NCI-H1417 (cell line): ENCODE data around the gene PRR22.

Experiments used
- DNase-seq, 3 experiments: peaks; one replicate each; lab custom pipeline; 2025; lab: John Stamatoyannopoulos, UW

PRR22 gene

GRCh38 chr19:5814123-5814851, 29.7 kb upstream of the PRR22 start:
- no peak for DNase-seq

- DNase-seq: no peak
Measured at GRCh38 chr19:5811117-5811516, 26.6 kb upstream of the PRR22 start.

- no peak for DNase-seq
Measured at GRCh38 chr19:5809469-5809868, 24.9 kb upstream of the PRR22 start.

GRCh38 chr19:5809053-5809452, 24.5 kb upstream of the PRR22 start:
- DNase-seq: no peak

DNA sequence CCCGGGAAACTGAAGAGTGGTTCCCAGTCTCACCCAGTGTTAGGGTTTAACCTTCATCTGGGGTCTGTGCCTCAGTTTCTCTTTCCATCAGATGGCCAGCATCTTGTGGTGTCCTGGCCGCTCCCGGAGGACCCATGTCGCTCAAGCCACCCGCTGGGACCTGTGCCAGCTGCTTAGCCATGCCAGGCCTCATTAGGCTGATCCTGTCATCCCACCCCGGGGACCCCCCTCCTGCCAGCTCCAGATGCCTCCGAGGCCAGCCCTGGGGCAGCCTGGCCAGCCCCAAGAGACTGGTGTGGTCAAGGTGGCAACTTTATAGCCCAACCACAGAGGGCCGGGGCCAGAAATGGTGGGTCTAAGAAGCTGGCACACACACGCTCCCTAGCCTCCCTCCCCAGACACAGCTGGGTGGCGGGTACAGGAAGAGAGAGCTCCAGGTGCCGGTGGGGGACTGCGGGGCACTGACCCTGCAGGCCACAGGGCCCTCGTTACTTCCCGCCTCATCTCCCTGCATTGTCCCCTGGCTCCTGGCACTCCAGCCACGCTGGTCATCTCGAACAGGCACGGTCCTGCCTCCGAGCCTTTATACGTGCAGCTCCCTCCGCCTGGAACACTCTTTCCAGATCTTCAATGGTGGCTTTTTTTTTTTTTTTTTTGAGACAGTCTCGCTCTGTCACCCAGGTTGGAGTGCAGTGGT, 23.7 kb upstream of the PRR22 start:
- no peak for DNase-seq

DNA sequence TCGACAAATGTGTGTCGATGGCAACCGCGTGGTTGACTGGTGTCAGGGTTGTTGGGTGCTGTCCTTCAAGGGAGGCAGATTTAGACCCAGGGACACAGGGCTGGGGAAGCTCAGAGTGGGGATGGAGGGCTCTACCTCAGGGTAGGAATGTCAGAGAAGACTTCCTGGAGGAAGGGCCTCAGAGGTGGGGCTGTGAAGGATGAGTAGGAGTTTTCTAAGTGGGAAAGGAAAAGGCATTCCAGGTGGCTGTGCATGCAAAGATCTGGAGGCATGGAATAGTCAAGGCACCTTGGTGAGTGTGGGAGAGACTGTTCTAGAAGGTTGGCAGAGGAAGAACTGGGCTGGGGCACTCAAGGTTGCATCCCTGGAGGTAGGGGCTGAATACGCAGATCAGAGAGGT, 22.4 kb upstream of the PRR22 start:
- no peak for DNase-seq

- no peak for DNase-seq
Measured at GRCh38 chr19:5806133-5806489, 21.6 kb upstream of the PRR22 start.

DNA sequence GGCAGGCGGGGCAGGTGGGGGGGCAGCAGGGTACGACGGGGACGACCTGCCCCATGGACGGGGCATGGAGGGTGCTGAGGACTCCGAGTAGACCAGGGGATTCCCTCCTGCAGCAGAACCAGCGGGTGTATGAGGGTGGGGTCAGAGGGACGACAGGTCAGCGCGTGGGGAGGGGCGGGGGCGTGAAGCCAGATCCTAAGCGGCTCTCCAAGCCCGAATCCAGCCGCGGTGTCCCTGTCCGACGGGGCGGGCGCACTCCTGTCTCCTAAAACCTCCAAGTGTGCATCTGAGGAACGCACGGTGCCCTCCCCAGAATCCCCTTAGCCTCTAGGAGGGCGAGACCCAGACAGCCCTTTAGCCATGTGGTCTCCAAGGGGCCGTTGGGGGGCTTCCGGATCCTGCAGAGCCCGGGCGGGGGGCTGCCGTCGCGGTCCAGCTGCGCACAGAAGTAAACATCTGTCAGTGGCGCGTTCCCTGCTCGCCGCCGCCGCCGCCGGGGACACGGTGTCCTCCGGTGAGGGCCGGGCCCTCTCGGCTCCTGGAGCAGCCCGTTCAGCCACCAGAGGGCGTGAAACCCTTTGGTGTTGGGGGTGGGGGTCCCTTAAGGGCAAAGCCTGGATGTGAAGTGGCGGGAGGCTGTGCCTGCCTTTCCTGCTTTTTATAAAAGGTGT, 21.1 kb upstream of the PRR22 start:
- DNase-seq: peak; percentile 55 to 91 (median 85)

- peak; percentile 3 to 77 (median 66) for DNase-seq
Measured at GRCh38 chr19:5804516-5805461, 20.2 kb upstream of the PRR22 start, which contains the start of gene NRTN. Gene NRTN (plus strand): TSS chr19:5805067. CDS start chr19:5824166, 19,099 bp downstream.

GRCh38 chr19:5803752-5804515, 19.4 kb upstream of the PRR22 start:
- DNase-seq: peak; percentile 83 to 93 (median 88)

GRCh38 chr19:5803441-5803751, 18.9 kb upstream of the PRR22 start:
- no peak for DNase-seq

DNA sequence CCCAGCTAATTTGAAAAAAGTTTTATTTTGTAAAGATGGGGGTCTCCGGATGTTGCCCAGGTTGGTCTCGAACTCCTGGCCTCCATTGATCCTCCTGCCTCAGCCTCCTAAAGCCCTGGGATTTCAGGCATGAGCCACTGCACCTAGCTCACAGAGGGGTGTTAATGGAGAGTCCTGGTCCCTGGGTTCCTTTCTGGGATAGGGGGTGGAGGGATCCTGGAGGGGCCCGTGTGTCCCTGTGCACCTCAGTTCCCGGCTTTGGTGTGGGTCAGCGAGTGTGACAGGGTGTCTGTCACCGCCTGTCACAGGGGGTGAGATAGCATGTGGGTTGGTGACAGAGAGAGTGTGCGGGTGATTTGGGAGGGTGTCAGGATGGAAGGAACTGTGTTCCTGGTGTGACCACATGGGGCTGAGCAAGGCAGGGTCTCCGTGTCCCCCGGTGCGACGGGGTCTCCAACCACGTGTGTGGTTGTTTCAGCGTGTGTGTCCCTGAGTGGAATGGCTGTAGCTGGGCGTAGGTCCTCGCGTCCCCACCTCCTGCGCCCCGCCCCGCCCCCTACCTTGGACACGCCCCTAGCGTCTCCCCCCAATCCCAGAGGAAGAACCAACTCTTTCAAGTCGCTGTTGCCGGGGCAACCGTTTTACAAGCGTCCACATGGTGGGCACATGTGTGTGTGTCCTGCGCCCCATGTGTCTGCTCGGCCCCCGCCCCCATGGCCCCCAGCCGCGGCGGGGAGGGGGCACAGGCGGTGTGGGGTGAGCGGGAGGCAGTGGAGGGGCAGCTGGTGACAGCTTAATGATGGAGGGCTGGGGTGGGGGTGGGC, 17.5 kb upstream of the PRR22 start:
- DNase-seq: peak in 2 of 3 experiments; percentile 59 to 86

- DNase-seq: no peak
Measured at GRCh38 chr19:5800361-5801270, 16.1 kb upstream of the PRR22 start.

DNA sequence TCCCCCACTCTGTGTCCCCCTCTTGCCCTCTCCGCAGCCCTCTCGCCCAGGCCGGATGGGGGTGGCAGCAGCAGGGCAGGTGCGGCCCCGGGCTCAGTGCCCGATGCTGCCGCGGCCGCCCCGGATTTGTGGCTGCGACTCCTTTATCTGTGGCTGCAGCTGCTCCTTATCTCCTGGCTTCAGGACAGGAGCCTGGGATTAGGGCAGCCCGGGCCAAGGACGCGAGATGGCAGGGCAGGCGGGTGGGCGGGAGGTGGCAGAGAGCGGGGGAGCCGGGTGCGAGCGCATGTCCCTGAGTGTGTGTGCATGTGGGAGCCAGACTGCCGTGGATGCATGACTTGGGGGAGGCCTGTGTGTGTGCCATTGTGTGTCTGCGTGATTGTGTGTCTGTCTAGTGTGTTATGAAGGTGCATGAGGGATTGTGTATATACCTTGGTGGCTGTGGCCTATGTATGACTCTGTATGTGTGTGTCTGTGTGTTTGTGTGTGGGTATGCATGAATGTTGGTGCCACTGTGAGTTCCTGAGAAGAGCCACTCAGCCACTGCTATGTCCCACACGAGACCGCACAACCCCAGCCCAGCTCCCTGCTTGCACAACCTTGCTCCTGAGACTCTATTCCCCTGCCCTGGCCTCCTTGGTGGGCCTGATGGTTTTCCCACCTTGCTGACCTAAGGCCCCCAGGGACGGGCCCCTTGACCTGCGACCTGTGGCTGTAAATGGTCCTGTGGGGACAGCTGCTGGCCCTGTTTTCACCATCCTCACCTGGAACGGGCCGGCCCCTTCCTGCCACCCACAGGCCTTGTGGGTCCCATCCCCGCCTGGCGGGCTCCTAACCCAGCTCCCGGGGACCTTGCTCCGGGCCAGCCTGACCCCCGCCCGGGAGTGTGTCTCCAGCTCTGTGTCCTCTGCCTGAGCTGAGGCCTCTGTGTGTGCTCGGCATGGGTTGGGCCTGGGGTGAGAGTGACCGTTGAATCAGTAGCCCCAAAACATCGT, 15.0 kb upstream of the PRR22 start:
- no peak for DNase-seq

GRCh38 chr19:5798244-5798643, 13.7 kb upstream of the PRR22 start:
- no peak for DNase-seq

DNA sequence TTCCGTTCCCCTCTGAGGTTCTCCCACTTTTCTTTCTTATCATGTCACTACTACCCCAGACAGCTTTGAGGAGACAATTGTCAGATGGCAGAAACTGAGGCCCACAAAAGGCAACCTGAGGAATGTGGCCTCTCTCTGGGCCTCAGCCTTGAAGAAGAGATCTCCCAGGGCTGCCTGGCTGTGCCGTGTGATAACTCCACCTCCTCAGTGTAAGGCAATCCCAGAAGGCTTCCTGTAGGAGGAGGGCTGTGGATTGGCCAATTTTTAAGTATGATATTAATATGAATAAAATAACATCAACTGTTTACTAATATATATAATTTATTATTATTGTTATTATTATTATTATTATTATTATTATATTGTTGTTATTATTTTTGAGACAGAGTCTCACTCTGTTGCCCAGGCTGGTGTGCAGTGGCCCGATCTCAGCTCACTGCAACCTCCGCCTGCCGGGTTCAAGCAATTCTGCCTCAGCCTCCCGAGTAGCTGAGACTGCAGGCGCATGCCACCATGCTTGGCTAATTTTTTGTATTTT, 10.9 kb upstream of the PRR22 start:
- no peak for DNase-seq

- DNase-seq: no peak
Measured at GRCh38 chr19:5793188-5793587, 8.6 kb upstream of the PRR22 start.

- no peak for DNase-seq
Measured at GRCh38 chr19:5792224-5792623, 7.7 kb upstream of the PRR22 start.
